Suprapubic skin (tissue), 4 donors: Measurements from ENCODE around the gene LMTK2. TPM values are rescaled to one million over a fixed set of nuclear protein-coding genes. Genes with fewer than 3 reads are reported as not detected.

Experiments used
- DNase-seq, 2 donors: peaks; one replicate each; pipeline ENCODE4 v3.0.0-alpha.2; 2019; ENCODE audit warnings: low spot score in 2 of 2
- H3K27ac ChIP-seq: fragments of 200-600 bp; sonication (generic); one replicate; pipeline ENCODE4 v1.5.1; 2019
- H3K27me3 ChIP-seq: fragments of 200-600 bp; sonication (generic); one replicate; pipeline ENCODE4 v1.5.1; 2019
- H3K36me3 ChIP-seq: fragments of 200-600 bp; sonication (generic); one replicate; pipeline ENCODE4 v1.5.1; 2019
- H3K4me1 ChIP-seq: fragments of 200-600 bp; sonication (generic); one replicate; pipeline ENCODE4 v1.5.1; 2019
- H3K4me3 ChIP-seq: fragments of 200-600 bp; sonication (generic); one replicate; pipeline ENCODE4 v1.5.1; 2019; ENCODE audit warnings: mild to moderate bottlenecking
- H3K9me3 ChIP-seq: fragments of 200-600 bp; sonication (generic); one replicate; pipeline ENCODE4 v1.5.1; 2019
- CTCF ChIP-seq, 2 donors: fragments of 200-600 bp in 1 of 2; fragments of 450-650 bp in 1 of 2; sonication (generic) in 1 of 2; IDR thresholded peaks; one replicate each; pipeline ENCODE4 v1.5.1; 2016 to 2019; ENCODE audit warnings: antibody characterized with exemption in 2 of 2, mild to moderate bottlenecking in 1 of 2, moderate library complexity in 1 of 2
- EP300 ChIP-seq: sonication (generic); formaldehyde crosslinking; IDR thresholded peaks from one replicate; pipeline ENCODE4 v1.6.1; 2017; ENCODE audit warnings: antibody characterized with exemption
- POLR2A ChIP-seq, 2 donors: fragments of 450-650 bp; IDR thresholded peaks; one replicate each; pipeline ENCODE4 v1.6.1; 2017; ENCODE audit warnings: antibody characterized with exemption in 2 of 2, mild to moderate bottlenecking in 2 of 2, moderate library complexity in 2 of 2
- POLR2AphosphoS5 ChIP-seq, 3 donors: sonication (generic); formaldehyde crosslinking; IDR thresholded peaks; one replicate each; pipeline ENCODE4 v1.6.1; 2017; ENCODE audit warnings: antibody characterized with exemption in 3 of 3
- WGBS: methylation state at CpG from one replicate; pipeline ENCODE4 v1.1.5; 2018; 5-methylcytosine and 5-hydroxymethylcytosine counted together
- total RNA-seq, 4 donors: library from RNA; depleted of rRNA; stranded (reverse); fragments of >200 nt; gene quantifications; one replicate each; pipeline ENCODE4 v1.1.0, GENCODE V29; 2016

The LMTK2 gene
- total RNA-seq, 4 donors from 2014 or later, result 34.0 to 45.1 (median 39.8) TPM

DNA sequence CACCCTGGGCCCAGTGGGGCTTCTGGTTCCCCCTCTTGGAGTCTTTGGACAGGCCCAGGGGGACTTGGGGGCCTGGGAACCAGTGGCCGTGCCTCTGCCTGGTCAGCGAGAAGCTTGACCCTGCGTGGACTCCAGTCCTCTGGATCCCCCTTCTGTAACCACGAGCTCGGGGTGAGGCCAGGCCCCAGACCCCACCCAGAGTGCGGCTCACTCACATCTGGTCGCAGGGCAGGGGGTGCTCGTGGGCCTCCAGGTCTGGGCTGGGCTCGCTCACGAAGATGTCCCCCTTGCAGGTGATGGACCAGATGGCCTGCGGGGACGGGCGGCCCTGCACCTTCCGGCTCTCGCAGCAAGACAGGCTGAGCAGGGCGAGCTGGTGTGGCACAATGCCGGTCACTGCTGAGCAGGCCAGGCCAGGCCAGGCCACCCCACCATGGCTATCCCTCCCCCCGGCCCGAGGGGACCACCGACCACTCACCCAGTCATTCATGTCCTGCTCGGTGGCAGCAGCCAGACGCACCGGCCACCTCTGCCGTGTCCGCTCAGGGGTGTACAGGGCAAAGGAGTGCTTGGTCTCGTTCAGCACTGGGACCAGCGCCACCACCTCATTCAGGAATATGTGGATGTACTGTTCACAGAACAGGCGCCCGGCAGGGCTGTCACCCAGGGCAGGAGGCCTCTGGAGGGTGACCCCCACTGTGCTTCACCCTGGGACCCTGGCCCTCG lies 124.2 kb downstream of the LMTK2 start:
- no peaks in the 10 kb centered on the region for H3K4me1 ChIP-seq
- 89% methylated on average over 13 of the region's 30 CpGs for WGBS
- H3K36me3 ChIP-seq, result peaks cover 66% of the 10 kb centered on the region
- no peaks in the 10 kb centered on the region for H3K27me3 ChIP-seq
- H3K4me3 ChIP-seq, result no peak overlapping the region
- no peaks in the 10 kb centered on the region for H3K9me3 ChIP-seq
- peak in 1 of 2 donors; percentile 62 for DNase-seq
- no peak overlapping the region for H3K27ac ChIP-seq
- TF ChIP-seq EP300 (no peak), CTCF (IDR thresholded peaks at IDR 0.05) (no peak), POLR2A (IDR thresholded peaks at IDR 0.05) (no peak), POLR2AphosphoS5 (IDR thresholded peaks at IDR 0.05) (no peak)

- 94% methylated on average over 11 of the region's 25 CpGs for WGBS
- H3K4me3 ChIP-seq, result no peak overlapping the region
- H3K4me1 ChIP-seq, result no peaks in the 10 kb centered on the region
- no peak for DNase-seq
- H3K36me3 ChIP-seq, result peaks cover 59% of the 10 kb centered on the region
- H3K27ac ChIP-seq, result no peak overlapping the region
- H3K27me3 ChIP-seq, result no peaks in the 10 kb centered on the region
- no peak for TF ChIP-seq POLR2AphosphoS5 (IDR thresholded peaks at IDR 0.05)
- no peak for TF ChIP-seq POLR2A (IDR thresholded peaks at IDR 0.05)
- TF ChIP-seq CTCF (IDR thresholded peaks at IDR 0.05), result no peak
- TF ChIP-seq EP300, result no peak
- no peaks in the 10 kb centered on the region for H3K9me3 ChIP-seq
Measured at GRCh38 chr7:98231493-98232262, 125.0 kb downstream of the LMTK2 start.

DNA sequence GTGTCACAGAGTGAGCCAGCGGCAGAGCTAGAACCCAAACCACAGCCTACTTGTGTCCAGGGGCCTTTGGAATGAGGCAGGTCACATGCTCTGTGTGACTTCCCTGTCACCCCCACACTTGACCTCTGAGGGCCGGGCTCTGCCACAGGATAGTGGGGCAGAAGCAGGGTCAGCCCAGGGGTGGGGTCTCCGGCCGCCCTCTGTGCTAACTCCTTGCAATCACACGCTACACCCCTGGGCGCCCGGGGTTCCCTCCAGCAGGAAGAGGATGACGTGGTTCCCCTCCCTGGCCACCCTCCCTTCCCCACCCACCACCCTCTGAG lies 125.6 kb downstream of the LMTK2 start:
- H3K36me3 ChIP-seq, result peaks cover 58% of the 10 kb centered on the region
- 80% methylated on average over 2 of the region's 8 CpGs for WGBS

GRCh38 chr7:98232799-98233198 lies 126.1 kb downstream of the LMTK2 start:
- H3K9me3 ChIP-seq, result no peaks in the 10 kb centered on the region
- no peaks in the 10 kb centered on the region for H3K27me3 ChIP-seq
- WGBS, result 92% methylated on average over 12 of the region's 16 CpGs
- H3K27ac ChIP-seq, result no peak overlapping the region
- no peak for TF ChIP-seq POLR2A (IDR thresholded peaks at IDR 0.05)
- TF ChIP-seq EP300, result no peak
- no peak for TF ChIP-seq CTCF (IDR thresholded peaks at IDR 0.05)
- no peak for TF ChIP-seq POLR2AphosphoS5 (IDR thresholded peaks at IDR 0.05)
- no peak for DNase-seq
- H3K36me3 ChIP-seq, result peaks cover 60% of the 10 kb centered on the region
- no peaks in the 10 kb centered on the region for H3K4me1 ChIP-seq
- H3K4me3 ChIP-seq, result no peak overlapping the region

More for the DNA sequence above, 125.6 kb downstream of the LMTK2 start:
- H3K4me3 ChIP-seq, result no peak overlapping the region
- H3K27me3 ChIP-seq, result no peaks in the 10 kb centered on the region
- no peak overlapping the region for H3K27ac ChIP-seq
- DNase-seq, result no peak
- H3K4me1 ChIP-seq, result no peaks in the 10 kb centered on the region
- TF ChIP-seq EP300 (no peak), CTCF (IDR thresholded peaks at IDR 0.05) (no peak), POLR2A (IDR thresholded peaks at IDR 0.05) (no peak), POLR2AphosphoS5 (IDR thresholded peaks at IDR 0.05) (no peak)
- no peaks in the 10 kb centered on the region for H3K9me3 ChIP-seq
